ENCODE results near the gene LRGUK.
"Not testable (repeated sequence)": the region's sequence is repeated elsewhere in the genome, so short reads cannot be mapped to it uniquely, and the experiment has no call there.

The LRGUK gene, protein sequence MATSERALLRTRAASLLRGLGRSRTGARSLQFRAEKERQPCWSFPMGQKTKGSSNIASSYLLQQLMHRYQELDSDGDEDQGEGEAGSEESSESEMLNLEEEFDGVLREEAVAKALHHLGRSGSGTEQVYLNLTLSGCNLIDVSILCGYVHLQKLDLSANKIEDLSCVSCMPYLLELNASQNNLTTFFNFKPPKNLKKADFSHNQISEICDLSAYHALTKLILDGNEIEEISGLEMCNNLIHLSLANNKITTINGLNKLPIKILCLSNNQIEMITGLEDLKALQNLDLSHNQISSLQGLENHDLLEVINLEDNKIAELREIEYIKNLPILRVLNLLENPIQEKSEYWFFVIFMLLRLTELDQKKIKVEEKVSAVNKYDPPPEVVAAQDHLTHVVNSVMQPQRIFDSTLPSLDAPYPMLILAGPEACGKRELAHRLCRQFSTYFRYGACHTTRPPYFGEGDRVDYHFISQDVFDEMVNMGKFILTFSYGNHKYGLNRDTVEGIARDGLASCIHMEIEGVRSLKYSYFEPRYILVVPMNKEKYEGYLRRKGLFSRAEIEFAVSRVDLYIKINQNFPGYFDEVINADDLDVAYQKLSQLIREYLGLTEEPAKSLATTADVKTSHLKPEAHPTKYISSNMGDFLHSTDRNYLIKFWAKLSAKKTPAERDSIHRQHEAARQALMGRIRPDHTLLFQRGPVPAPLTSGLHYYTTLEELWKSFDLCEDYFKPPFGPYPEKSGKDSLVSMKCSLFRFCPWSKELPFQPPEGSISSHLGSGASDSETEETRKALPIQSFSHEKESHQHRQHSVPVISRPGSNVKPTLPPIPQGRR

DNA sequence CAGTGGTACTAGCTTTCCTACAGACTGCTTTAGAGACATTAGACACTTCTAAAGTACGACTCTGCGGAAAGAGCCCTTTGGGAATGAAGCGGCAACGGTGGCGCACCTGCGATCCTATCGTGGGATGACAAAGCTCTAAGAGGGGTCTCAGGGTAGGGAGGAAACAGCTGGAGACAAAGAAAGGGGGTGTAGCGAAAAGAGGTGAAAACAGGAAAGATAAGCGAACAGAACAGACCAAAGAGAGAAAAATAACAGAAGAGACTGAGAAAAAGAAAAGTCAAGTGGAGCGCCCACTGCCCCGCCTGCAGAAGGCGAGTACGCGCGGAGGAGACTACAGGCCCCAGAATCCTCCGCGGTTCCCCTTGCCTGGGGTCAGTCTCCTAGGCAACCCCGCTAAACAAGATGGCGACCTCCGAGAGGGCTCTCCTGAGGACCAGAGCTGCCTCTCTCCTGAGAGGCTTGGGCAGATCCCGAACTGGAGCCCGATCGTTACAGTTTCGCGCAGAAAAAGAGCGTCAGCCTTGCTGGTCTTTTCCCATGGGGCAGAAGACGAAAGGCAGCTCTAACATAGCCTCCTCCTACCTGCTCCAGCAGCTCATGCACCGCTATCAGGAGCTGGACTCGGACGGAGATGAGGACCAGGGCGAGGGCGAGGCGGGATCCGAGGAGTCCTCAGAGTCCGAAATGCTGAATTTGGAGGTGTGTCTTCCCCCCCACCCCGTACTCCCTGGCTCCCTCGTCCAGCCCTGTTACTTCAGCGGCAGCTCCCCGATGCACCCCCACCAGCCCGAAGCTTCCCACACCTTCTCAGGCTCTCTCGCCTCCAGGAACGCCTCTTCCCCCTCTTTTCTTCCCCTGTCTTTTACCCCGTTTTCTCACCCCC, at the start of gene LRGUK:
Gene LRGUK, plus strand, starts transcription at position 375 of the 883 bp plus-strand sequence. Its CDS starts 28 bp downstream, at position 403.
- DNase-seq (ENCODE audit: low read depth in 1 of 2, low spot score in 1 of 2): peak; percentile 27 to 50

DNA sequence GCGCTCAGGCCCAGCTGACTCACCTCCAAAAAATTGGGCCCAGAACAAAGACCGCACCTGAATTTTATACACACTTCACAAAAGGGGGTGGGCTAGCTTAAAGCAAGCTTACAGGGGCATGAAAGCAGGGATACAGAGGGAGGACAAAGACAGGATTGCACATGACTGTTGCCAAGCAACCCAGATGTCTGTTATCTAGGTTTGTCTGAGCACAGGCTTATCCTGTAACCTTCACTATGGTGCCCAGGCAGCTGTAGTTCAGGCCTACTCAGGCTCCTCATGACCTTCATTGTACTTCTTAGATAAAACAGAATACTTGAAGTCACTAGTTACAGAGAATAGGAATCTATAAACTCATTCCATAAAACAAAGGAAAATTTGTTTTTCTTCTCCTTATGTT, 49.6 kb upstream of the LRGUK start:
- DNase-seq (ENCODE audit: low read depth in 1 of 2, low spot score in 1 of 2): not testable (repeated sequence)

DNA sequence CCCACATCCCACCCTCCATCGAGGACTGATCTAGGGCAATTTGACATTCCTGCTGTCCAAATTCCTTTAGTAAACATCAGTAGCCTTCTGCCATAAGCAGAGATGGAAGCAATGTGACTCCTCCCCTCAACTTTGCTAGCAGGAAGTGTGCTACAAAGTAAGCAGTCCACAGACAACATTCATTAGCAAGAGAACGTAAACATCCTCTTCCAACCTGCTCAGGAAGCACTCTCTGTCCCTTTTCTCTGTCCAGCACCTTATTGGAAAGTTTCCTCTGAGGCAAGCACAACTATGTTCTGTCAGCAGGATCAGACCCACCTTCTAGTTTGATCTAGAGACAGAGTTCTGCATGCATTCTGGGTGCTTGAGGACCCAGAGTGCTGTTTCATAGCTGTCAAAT, 48.1 kb upstream of the LRGUK start:
- DNase-seq (ENCODE audit: low read depth in 1 of 2, low spot score in 1 of 2): no peak

DNA sequence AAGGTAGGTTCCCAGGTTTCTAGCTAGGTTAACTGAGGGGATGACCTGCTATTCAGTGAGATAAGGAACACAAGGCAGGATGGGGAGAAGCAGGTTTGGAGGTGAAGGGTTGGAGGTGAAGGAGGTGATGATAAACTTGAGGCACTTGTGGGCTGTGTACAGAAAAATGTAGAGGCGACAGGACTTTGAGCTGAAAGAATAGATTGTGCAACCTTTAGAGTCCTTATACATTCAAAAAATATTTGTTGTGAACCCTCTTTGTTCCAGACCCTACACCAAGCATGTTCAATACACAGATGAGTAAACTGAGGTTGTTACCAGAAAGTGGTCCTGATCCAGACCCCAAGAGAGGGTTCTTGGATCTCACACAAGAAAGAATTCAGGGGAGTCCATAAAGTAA, 45.4 kb upstream of the LRGUK start:
- no peak for DNase-seq (ENCODE audit: low read depth in 1 of 2, low spot score in 1 of 2)

DNA sequence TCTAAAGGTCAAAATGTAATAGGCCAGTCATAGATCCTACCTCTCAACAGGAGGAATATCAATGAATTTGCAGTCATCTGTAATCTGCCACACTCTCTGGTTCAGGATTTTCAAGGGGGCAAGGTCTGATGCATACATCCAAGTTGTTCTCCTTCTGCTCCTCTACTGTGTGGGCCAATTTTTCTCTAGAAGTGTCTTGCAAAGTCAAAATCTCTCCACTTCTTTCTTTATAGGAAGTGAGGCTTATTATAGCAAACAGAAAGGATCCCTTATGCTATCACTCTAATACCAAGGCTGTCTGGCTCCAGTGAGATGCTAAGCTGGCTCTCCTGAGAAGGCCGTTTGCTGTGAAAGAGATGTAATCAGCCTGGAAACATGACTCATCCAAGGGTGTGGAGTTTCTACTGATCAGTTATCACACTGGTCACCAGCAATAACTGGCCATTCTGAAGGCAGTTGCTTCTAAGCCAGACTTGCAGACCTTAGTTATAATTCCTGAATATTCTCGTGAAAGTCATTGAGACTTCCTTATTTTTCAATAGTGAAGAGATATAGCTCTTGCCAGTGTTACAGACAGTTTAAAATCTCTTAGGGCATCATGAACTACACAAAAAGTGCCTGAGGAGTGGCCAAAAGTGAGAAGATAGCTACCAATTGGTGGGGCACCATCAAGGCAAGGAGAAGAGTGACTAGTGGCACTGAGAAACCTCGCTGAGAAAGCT, 43.2 kb upstream of the LRGUK start:
- no peak for DNase-seq (ENCODE audit: low read depth in 1 of 2, low spot score in 1 of 2)

DNA sequence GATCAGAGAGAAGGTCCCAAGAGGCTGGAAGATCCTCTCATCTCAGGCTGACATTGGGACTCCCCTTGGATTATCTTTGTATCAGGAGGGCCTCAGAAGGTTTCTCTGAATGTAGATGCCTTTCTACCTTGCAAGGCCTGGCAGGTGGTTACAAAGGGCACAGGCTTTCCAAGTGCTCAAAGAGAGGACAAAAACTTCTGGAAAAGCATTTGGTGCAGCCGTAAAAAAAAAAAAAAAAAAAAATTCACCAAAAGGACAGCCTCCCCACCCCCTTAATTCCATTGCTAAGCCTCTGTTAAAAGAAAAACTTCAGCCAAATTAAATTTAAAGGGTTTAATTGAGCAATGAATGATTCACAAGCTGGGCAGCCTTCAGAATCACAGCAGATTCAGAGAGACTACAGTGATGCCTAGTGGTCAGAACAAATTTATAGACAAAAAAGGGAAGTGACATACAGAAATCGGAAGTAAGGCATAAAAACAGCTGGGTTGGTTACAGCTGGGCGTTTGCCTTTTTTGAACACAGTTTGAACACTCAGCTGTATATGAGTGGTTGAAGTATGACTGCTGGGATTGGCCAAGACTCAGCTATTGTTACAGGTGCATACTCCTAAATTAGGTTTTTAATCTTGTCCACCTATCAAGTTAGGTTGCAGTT, 42.5 kb upstream of the LRGUK start:
- DNase-seq (ENCODE audit: low read depth in 1 of 2, low spot score in 1 of 2): no peak

DNA sequence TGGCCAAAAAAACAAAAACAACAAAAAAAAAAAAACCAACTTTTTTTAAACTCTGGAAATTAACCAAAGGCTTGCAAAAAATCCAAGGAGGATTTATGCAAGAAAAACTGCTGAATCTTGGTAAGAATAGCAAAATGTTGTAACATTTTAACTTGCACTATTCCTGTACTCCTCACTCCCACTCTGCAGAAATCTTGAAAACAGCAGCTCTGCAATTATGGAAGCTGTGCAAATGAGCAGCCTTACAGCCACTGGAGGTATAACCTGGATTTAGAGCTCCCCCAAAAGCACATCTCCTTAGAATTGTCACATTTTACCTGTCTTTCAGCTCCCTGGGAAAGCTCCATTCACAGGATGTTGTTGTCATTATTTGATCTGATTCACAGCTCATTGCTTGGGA, 41.8 kb upstream of the LRGUK start:
- no peak for DNase-seq (ENCODE audit: low read depth in 1 of 2, low spot score in 1 of 2)

DNA sequence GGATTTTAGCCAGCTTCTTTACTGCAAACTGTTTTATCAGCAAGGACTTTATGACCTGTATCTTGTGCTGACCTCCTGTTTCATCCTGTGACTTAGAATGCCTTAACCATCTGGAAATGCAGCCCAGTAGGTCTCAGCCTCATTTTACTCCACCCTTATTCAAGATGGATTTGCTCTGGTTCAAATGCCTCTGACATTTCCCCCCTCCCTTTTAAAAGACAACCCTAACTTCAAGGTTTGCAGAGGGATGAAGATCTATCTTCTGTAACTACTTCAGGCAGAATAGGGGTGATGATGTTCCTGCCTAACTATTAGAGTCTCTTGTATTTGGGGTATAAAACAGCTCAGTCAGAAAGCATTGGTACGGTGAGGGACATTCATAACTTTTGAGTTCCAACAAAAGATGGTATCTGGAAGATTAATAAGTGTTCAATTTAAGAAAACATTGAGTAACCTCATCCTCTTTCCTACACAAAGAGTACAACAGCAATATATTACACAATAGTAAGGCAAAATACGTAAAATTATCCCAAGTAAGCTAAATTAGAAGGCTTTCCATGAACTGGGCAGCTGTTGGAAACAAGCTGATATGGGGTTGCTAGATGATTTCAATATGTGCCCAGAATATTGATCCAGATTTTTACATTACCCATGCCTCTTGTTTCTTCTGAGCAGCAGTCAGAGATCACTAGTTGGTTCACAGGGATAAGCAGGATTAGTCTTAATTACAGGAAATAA, 40.0 kb upstream of the LRGUK start:
- no peak for DNase-seq (ENCODE audit: low read depth in 1 of 2, low spot score in 1 of 2)

DNA sequence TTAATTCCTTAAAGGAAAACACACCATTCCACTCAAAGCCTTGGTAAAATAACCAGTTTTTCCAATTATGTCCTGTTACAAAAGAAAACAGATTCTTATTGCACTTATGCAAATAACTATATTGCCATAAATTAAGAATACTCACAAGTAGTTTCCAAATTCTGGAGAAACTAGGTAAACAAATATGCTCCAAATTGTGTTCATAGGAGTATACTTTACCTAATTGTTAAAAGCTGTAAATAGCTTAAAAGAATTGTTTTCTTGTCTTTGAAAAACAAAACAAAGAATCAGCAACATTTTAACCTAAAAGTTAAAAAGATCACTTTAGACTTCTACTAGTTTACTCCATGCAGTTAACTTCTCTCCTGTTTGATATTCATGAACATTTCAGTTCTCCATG, 38.9 kb upstream of the LRGUK start:
- DNase-seq (ENCODE audit: low read depth in 1 of 2, low spot score in 1 of 2): no peak

DNA sequence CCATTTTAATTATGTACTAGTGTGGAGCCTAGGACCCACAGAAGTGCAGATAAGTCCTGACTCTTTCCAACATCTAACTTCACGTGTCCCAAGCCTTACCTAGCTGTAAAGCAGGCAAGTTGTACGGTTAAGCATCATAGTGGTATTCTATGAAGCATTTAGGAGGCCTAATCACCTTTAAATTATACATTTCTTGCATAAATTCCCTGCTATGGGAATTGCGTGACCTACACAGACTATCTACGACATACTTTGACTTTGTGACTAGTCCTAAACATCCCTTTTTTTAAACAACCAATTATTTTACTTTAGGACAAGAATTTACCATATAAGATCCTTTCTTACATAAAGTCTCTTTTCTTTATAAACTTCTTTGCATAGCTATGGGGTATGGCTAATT, 37.7 kb upstream of the LRGUK start:
- no peak for DNase-seq (ENCODE audit: low read depth in 1 of 2, low spot score in 1 of 2)

DNA sequence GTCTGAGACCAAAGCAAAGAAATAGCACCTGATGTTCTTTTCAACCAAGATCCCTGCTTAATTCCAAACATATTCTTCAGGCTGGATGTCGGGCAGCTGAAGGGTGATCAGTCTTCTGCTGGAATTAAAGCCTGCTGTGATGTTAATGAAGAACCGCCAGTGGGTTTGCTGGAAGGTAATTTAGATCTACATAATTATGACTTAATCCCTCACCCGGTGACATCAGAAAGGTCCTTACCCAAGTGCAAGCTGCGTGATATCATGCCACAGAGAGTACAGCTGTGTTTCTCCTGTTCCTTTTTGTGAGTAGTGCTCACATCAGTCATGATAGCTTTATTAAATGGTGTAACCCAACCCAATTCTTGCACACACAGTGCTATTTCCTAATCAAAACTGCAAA, 29.1 kb upstream of the LRGUK start:
- no peak for DNase-seq (ENCODE audit: low read depth in 1 of 2, low spot score in 1 of 2)

DNA sequence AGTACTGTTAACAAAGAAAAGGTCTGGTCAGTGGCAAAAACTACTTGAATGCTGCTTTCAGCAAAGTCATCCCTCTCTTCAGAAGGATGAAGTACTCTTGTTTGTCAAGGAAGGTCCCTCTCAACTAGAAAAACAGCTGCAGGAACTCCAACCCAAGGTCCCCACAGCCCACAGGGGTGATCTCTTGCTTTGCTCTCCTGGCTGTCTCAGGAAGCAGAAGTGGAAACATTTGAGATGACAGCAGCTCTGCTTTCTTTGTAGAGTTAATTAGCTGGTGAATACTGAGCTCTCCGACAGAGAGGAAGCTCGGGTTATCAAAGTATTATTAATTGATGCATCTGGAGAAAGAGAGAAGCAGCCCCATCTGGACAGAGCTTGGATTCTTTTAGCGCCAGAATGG, 25.4 kb upstream of the LRGUK start:
- no peak for DNase-seq (ENCODE audit: low read depth in 1 of 2, low spot score in 1 of 2)

DNA sequence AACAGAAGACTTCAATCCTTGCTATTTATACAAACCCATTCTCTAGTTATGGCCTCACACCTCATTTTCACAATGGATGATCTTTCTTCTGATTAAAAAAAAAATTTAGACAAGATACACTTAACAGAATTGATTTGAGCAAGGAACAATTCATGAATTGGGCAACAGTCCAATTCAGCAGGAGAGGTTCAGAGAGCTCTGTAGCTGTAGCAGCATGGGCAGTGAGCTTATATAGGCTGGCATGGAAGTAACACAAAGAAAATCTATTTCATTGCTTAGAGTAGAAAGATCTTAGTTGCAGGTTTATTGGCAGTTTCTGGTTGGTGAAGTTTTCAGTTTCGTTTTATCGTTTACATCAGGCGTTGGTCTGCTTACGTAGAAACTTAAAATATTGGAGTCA, 23.0 kb upstream of the LRGUK start:
- no peak for DNase-seq (ENCODE audit: low read depth in 1 of 2, low spot score in 1 of 2)

DNA sequence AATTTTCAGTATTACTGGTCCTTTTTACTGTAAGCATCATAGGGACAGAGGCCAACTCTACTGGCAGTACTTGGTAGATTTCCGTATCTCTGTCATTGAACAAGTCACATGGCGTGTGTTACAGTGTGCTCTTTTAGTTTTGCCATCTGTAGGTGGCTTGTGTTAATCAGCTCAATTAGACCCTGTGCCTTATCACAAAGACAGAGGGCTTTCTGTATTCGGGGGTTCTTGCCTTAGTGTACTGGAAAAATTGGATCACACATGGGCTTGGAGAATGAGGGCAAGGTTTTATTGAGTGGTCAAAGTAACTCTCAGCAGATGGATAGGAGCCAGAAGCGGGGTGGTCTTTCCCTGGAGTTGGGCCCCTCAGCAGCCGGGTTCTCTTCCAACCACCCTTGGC, 21.3 kb upstream of the LRGUK start:
- DNase-seq (ENCODE audit: low read depth in 1 of 2, low spot score in 1 of 2): no peak

DNA sequence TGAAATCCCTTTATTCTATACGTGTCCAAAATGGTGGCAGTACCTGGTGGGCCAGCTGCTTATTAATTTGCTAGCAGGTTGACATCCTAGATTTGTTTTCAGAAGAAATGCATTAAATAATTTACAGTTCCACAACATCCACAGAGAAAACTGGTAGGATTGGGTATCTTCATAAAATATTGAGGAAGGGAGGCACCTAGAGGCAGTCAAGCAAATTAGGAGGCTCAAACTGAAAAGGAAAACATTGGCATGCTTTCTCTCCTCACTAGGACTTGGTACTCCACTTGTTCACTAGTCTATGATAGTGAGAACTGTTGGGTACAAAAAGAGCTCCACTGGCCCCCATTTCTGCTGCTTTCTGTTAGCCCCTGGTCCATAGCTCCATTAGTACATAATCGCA, 18.3 kb upstream of the LRGUK start:
- no peak for DNase-seq (ENCODE audit: low read depth in 1 of 2, low spot score in 1 of 2)

DNA sequence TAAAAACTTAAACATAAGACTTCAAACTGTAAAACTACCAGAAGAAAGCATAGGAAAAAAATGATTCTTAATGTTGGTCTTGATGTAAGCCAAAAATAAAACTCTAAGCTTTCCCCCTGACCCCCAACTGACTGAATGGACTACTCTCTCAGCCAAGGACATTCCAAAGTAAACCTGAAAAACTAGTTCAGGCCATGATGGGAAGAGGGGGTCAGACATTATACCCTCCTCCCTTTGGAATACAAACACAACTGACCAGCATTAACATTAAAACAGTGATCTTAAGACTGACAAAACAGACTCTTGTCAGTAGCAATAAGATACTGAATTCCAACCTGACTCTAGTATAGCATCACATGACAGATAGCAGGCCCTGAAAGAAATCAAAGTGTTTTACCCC, 13.5 kb upstream of the LRGUK start:
- DNase-seq (ENCODE audit: low read depth in 1 of 2, low spot score in 1 of 2): no peak

DNA sequence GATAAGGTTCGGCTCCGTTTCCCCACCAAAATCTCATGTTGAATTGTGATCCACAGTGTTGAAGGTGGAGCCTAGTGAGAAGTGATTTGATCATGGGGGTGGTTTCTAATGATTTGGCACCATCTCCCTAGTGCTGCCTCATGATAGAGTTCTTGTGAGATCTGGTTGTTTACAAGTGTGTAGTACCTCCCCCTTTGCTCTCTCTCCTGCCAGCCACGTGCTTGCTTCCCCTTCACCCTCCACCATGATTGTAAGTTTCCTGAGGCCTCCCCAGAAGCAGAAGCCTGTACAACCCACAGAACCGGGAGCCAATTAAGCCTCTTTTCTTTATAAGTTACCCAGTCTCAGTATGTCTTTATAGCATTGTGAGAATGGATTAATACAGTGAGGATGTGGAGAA, 12.1 kb upstream of the LRGUK start:
- DNase-seq (ENCODE audit: low read depth in 1 of 2, low spot score in 1 of 2): no peak

DNA sequence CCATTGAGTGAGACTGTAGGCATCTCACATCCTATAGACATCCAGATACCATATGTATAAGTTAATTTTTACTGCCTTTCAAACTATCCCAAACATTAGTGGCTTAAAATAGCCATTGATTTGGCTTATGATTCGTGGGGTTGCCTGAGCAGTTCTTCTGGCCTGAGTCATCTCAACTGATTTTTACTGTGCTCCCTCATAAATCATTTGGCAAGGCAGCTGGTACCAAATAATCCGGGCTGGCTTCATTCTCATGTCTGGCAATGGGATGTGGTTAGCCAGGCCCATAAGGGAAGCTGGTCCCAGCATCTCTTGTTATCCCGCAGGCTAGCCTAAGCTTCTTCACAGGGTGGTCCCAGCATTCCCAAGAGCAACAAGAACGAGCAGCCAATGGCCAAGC, 6.7 kb upstream of the LRGUK start:
- DNase-seq (ENCODE audit: low read depth in 1 of 2, low spot score in 1 of 2): no peak

DNA sequence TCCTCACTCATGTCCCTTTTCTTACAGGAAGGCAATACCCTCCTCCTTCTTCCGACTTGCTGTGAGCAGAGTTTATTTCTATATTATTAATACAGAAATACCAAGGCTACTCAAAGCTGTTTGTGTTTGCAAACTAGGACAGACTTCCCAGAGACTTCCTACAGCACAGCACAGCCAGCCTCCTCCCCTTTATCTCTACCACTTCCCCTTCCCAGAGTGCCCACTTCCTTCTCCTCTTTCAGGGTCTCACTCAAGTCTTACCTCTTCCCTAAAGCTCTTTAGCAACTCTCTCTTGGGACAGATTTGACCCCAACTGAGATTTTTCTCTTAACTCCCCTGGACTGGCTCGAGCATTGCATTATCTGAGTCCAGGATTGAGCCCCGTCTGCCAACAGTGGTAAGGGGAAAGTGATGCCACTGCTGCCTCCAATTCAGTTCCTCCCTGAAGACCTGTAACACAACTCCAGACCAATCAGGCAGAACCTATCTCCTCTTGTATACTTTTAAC, 5.5 kb upstream of the LRGUK start:
- no peak for DNase-seq (ENCODE audit: low read depth in 1 of 2, low spot score in 1 of 2)
